ENCODE data around the gene EZH1. TPM values are rescaled to one million over a fixed set of nuclear protein-coding genes. Genes with fewer than 3 reads are reported as not detected.
"Not testable (repeated sequence)": the region's sequence is repeated elsewhere in the genome, so short reads cannot be mapped to it uniquely, and the experiment has no call there.

Gene EZH1
- total and polyA plus RNA-seq, 2 donors = 32.9 to 40.4 TPM

- DNase-seq (ENCODE audit: extremely low spot score) = no peak
- 2% methylated on average over 90 of the region's 92 CpGs for WGBS
- no peaks in the 10 kb centered on the region for H3K4me1 ChIP-seq (ENCODE audit: insufficient read depth)
- no peaks in the 10 kb centered on the region for H3K36me3 ChIP-seq (ENCODE audit: insufficient read depth)
- peak within 1 kb of the TSS; percentile 62 for H3K4me3 ChIP-seq (ENCODE audit: low read depth, low read length)
- H3K27ac ChIP-seq (ENCODE audit: low read depth) = no peak within 1 kb of the TSS
Observed at GRCh38 chr17:42760652-42761581, 16.1 kb upstream of the EZH1 start, which contains the start of gene RAMP2. Gene RAMP2, plus strand, starts transcription at chr17:42761227. Its CDS starts 35 bp downstream, at chr17:42761262.

- Histone ChIP-seq H3K4me3 (ENCODE audit: low read depth, low read length) (no peak overlapping the region), H3K36me3 (ENCODE audit: insufficient read depth) (no peaks in the 10 kb centered on the region), H3K27ac (ENCODE audit: low read depth) (no peak overlapping the region), H3K4me1 (ENCODE audit: insufficient read depth) (no peaks in the 10 kb centered on the region)
- WGBS = 49% methylated on average over 11 of the region's 11 CpGs
- no peak for DNase-seq (ENCODE audit: extremely low spot score)
Observed at GRCh38 chr17:42759982-42760651, 15.3 kb upstream of the EZH1 start.

- Histone ChIP-seq H3K4me3 (ENCODE audit: low read depth, low read length) (no peak overlapping the region), H3K36me3 (ENCODE audit: insufficient read depth) (no peaks in the 10 kb centered on the region), H3K4me1 (ENCODE audit: insufficient read depth) (no peaks in the 10 kb centered on the region), H3K27ac (ENCODE audit: low read depth) (no peak overlapping the region)
- DNase-seq (ENCODE audit: extremely low spot score) = no peak
- 76% methylated on average over 3 of the region's 3 CpGs for WGBS
Observed at GRCh38 chr17:42754782-42755181, 9.9 kb upstream of the EZH1 start.

- Histone ChIP-seq H3K4me3 (ENCODE audit: low read depth, low read length) (no peak overlapping the region), H3K27ac (ENCODE audit: low read depth) (no peak overlapping the region), H3K4me1 (ENCODE audit: insufficient read depth) (no peaks in the 10 kb centered on the region), H3K36me3 (ENCODE audit: insufficient read depth) (no peaks in the 10 kb centered on the region)
- WGBS = 37% methylated on average over 7 of the region's 7 CpGs
- DNase-seq (ENCODE audit: extremely low spot score) = no peak
Observed at GRCh38 chr17:42751628-42752027, 6.8 kb upstream of the EZH1 start.

GRCh38 chr17:42750739-42751344, 6.0 kb upstream of the EZH1 start:
- DNase-seq (ENCODE audit: extremely low spot score) = no peak
- Histone ChIP-seq H3K27ac (ENCODE audit: low read depth) (no peak overlapping the region), H3K4me3 (ENCODE audit: low read depth, low read length) (no peak overlapping the region), H3K4me1 (ENCODE audit: insufficient read depth) (no peaks in the 10 kb centered on the region), H3K36me3 (ENCODE audit: insufficient read depth) (no peaks in the 10 kb centered on the region)
- 29% methylated on average over 3 of the region's 3 CpGs for WGBS

- no peak for DNase-seq (ENCODE audit: extremely low spot score)
- H3K4me3 ChIP-seq (ENCODE audit: low read depth, low read length) = no peak overlapping the region
- H3K27ac ChIP-seq (ENCODE audit: low read depth) = peak overlapping the region; percentile 38
Observed at GRCh38 chr17:42748908-42749798, 4.3 kb upstream of the EZH1 start.

GRCh38 chr17:42748202-42748907, 3.5 kb upstream of the EZH1 start:
- WGBS = 56% methylated on average over 7 of the region's 7 CpGs
- Histone ChIP-seq H3K4me1 (ENCODE audit: insufficient read depth) (no peaks in the 10 kb centered on the region), H3K4me3 (ENCODE audit: low read depth, low read length) (no peak overlapping the region), H3K27ac (ENCODE audit: low read depth) (no peak overlapping the region), H3K36me3 (ENCODE audit: insufficient read depth) (no peaks in the 10 kb centered on the region)
- no peak for DNase-seq (ENCODE audit: extremely low spot score)

More at GRCh38 chr17:42748908-42749798, 4.3 kb upstream of the EZH1 start:
- WGBS = 62% methylated on average over 11 of the region's 11 CpGs
- Histone ChIP-seq H3K4me1 (ENCODE audit: insufficient read depth) (no peaks in the 10 kb centered on the region), H3K36me3 (ENCODE audit: insufficient read depth) (no peaks in the 10 kb centered on the region)

- DNase-seq (ENCODE audit: extremely low spot score) = no peak
- H3K27ac ChIP-seq (ENCODE audit: low read depth) = peak overlapping the region; percentile 93
- peak overlapping the region; percentile 74 for H3K4me3 ChIP-seq (ENCODE audit: low read depth, low read length)
- H3K36me3 ChIP-seq (ENCODE audit: insufficient read depth) = no peaks in the 10 kb centered on the region
- WGBS = under 1% methylated on average over 32 of the region's 32 CpGs
- no peaks in the 10 kb centered on the region for H3K4me1 ChIP-seq (ENCODE audit: insufficient read depth)
Observed at GRCh38 chr17:42744283-42744805, 496 bp downstream of the EZH1 start.

- H3K4me1 ChIP-seq (ENCODE audit: insufficient read depth) = no peaks in the 10 kb centered on the region
- no peak overlapping the region for H3K27ac ChIP-seq (ENCODE audit: low read depth)
- peak overlapping the region; percentile 74 for H3K4me3 ChIP-seq (ENCODE audit: low read depth, low read length)
- no peaks in the 10 kb centered on the region for H3K36me3 ChIP-seq (ENCODE audit: insufficient read depth)
- 38% methylated on average over 10 of the region's 10 CpGs for WGBS
- no peak for DNase-seq (ENCODE audit: extremely low spot score)
Observed at GRCh38 chr17:42743595-42744282, 1.1 kb downstream of the EZH1 start.

GRCh38 chr17:42742916-42743315, 1.9 kb downstream of the EZH1 start:
- not testable (repeated sequence) for H3K36me3 ChIP-seq (ENCODE audit: insufficient read depth); H3K4me1 ChIP-seq (ENCODE audit: insufficient read depth); DNase-seq (ENCODE audit: extremely low spot score); H3K4me3 ChIP-seq (ENCODE audit: low read depth, low read length); H3K27ac ChIP-seq (ENCODE audit: low read depth)
- WGBS = 94% methylated on average over 11 of the region's 11 CpGs

- Histone ChIP-seq H3K27ac (ENCODE audit: low read depth) (no peak overlapping the region), H3K36me3 (ENCODE audit: insufficient read depth) (no peaks in the 10 kb centered on the region), H3K4me3 (ENCODE audit: low read depth, low read length) (no peak overlapping the region), H3K4me1 (ENCODE audit: insufficient read depth) (no peaks in the 10 kb centered on the region)
- no peak for DNase-seq (ENCODE audit: extremely low spot score)
- WGBS = 80% methylated on average over 1 of the region's 1 CpG
Observed at GRCh38 chr17:42740699-42741098, 4.1 kb downstream of the EZH1 start.

- 97% methylated on average over 6 of the region's 6 CpGs for WGBS
- Histone ChIP-seq H3K36me3 (ENCODE audit: insufficient read depth) (peaks cover 8% of the 10 kb centered on the region), H3K27ac (ENCODE audit: low read depth) (no peak overlapping the region), H3K4me1 (ENCODE audit: insufficient read depth) (no peaks in the 10 kb centered on the region), H3K4me3 (ENCODE audit: low read depth, low read length) (no peak overlapping the region)
- DNase-seq (ENCODE audit: extremely low spot score) = no peak
Observed at GRCh38 chr17:42725143-42725542, 19.7 kb downstream of the EZH1 start.

Measured in urinary bladder (tissue), 4 donors.